Glutamatergic neuron (in vitro differentiated cells): ENCODE data around the gene MAPRE3. TPM values are rescaled to one million over a fixed set of nuclear protein-coding genes. Genes with fewer than 3 reads are reported as not detected.

Source experiments
- DNase-seq: peaks from one replicate; pipeline ENCODE4 v3.0.0; 2022
- H3K27ac Mint-ChIP-seq: one replicate; pipeline ENCODE4 v1.8.0; 2020; ENCODE audit warnings: mild to moderate bottlenecking, mixed read lengths, inconsistent platforms; ENCODE audit not compliant: unreplicated experiment
- H3K27me3 Mint-ChIP-seq: one replicate; pipeline ENCODE4 v1.8.0; 2020; ENCODE audit warnings: mild to moderate bottlenecking, moderate library complexity, mixed read lengths, inconsistent platforms; ENCODE audit not compliant: unreplicated experiment
- H3K36me3 Mint-ChIP-seq: one replicate; pipeline ENCODE4 v1.8.0; 2020; ENCODE audit warnings: mild to moderate bottlenecking, mixed read lengths, inconsistent platforms; ENCODE audit not compliant: unreplicated experiment
- H3K4me1 Mint-ChIP-seq: one replicate; pipeline ENCODE4 v1.8.0; 2020; ENCODE audit warnings: mild to moderate bottlenecking, low read depth, mixed read lengths, inconsistent platforms; ENCODE audit not compliant: unreplicated experiment
- H3K4me3 Mint-ChIP-seq: one replicate; pipeline ENCODE4 v1.8.0; 2020; ENCODE audit warnings: mild to moderate bottlenecking, mixed read lengths, inconsistent platforms; ENCODE audit not compliant: unreplicated experiment
- H3K9me3 Mint-ChIP-seq: one replicate; pipeline ENCODE4 v1.8.0; 2020; ENCODE audit warnings: mild to moderate bottlenecking, moderate library complexity, mixed read lengths, inconsistent platforms; ENCODE audit not compliant: unreplicated experiment
- CTCF ChIP-seq: fragments of 200-600 bp; sonication (generic); IDR thresholded peaks from one replicate; pipeline ENCODE4 v1.5.0; 2021; ENCODE audit not compliant: partially characterized antibody, unreplicated experiment
- total RNA-seq: library from RNA; stranded (reverse); fragmentation: NEBNext Ultra II Directional; extraction: Animal tissue kit (Norgen Biotek cat#: 25700); gene quantifications from one replicate; pipeline ENCODE4 v1.2.1, GENCODE V29; 2021; ENCODE audit not compliant: unreplicated experiment

The MAPRE3 gene
- total RNA-seq, 1 donor from 2014 or later, result 49.2 TPM

GRCh38 chr2:26982102-26982742, 11.8 kb downstream of the MAPRE3 start:
- H3K27ac Mint-ChIP-seq, result no peak overlapping the region
- H3K36me3 Mint-ChIP-seq, result no peaks in the 10 kb centered on the region
- peaks cover 4% of the 10 kb centered on the region for H3K9me3 Mint-ChIP-seq
- DNase-seq, result peak; percentile 32
- H3K4me3 Mint-ChIP-seq, result no peak overlapping the region
- H3K27me3 Mint-ChIP-seq, result peaks cover 2% of the 10 kb centered on the region
- no peaks in the 10 kb centered on the region for H3K4me1 Mint-ChIP-seq
- no peak for TF ChIP-seq CTCF

- TF ChIP-seq CTCF, result no peak
- DNase-seq, result no peak
- Mint-ChIP-seq H3K27me3 (no peaks in the 10 kb centered on the region), H3K27ac (no peak overlapping the region), H3K36me3 (no peaks in the 10 kb centered on the region), H3K4me3 (no peak overlapping the region), H3K9me3 (peaks cover 4% of the 10 kb centered on the region), H3K4me1 (no peaks in the 10 kb centered on the region)
These were observed 13.3 kb downstream of the MAPRE3 start for GRCh38 chr2:26983746-26984145.

- no peaks in the 10 kb centered on the region for H3K27me3 Mint-ChIP-seq
- no peak for TF ChIP-seq CTCF
- H3K4me3 Mint-ChIP-seq, result no peak overlapping the region
- H3K9me3 Mint-ChIP-seq, result peaks cover 5% of the 10 kb centered on the region
- H3K36me3 Mint-ChIP-seq, result no peaks in the 10 kb centered on the region
- H3K27ac Mint-ChIP-seq, result no peak overlapping the region
- DNase-seq, result no peak
- H3K4me1 Mint-ChIP-seq, result no peaks in the 10 kb centered on the region
These were observed 15.4 kb downstream of the MAPRE3 start for GRCh38 chr2:26985807-26986206.

- peaks cover 5% of the 10 kb centered on the region for H3K9me3 Mint-ChIP-seq
- no peaks in the 10 kb centered on the region for H3K36me3 Mint-ChIP-seq
- H3K4me1 Mint-ChIP-seq, result peaks cover 6% of the 10 kb centered on the region
- TF ChIP-seq CTCF, result no peak
- H3K4me3 Mint-ChIP-seq, result no peak overlapping the region
- DNase-seq, result no peak
- H3K27me3 Mint-ChIP-seq, result no peaks in the 10 kb centered on the region
- no peak overlapping the region for H3K27ac Mint-ChIP-seq
These were observed 16.1 kb downstream of the MAPRE3 start for GRCh38 chr2:26986576-26986975.

- Mint-ChIP-seq H3K4me1 (peaks cover 8% of the 10 kb centered on the region), H3K36me3 (no peaks in the 10 kb centered on the region), H3K27ac (no peak overlapping the region), H3K4me3 (no peak overlapping the region), H3K27me3 (no peaks in the 10 kb centered on the region), H3K9me3 (peaks cover 5% of the 10 kb centered on the region)
- no peak for DNase-seq
- TF ChIP-seq CTCF, result no peak
These were observed 17.8 kb downstream of the MAPRE3 start for GRCh38 chr2:26988058-26988860.
